GM19193 (cell line): ENCODE results near the gene TRAT1.

Experiments used
- POLR2A ChIP-seq: IDR thresholded peaks from 4 replicates; pipeline ENCODE4 v1.6.1; 2011; ENCODE audit not compliant: insufficient read depth, insufficient read length; ENCODE audit errors: extremely low read depth

The TRAT1 gene

GRCh38 chr3:108838436-108838835, 15.8 kb downstream of the TRAT1 start:
- no peak for TF ChIP-seq POLR2A

- TF ChIP-seq POLR2A: no peak
Observed at GRCh38 chr3:108845709-108846293, 23.2 kb downstream of the TRAT1 start.

GRCh38 chr3:108847187-108847586, 24.6 kb downstream of the TRAT1 start:
- TF ChIP-seq POLR2A: no peak

- TF ChIP-seq POLR2A: no peak
Observed at GRCh38 chr3:108849075-108849474, 26.5 kb downstream of the TRAT1 start.

GRCh38 chr3:108861401-108861800, 38.8 kb downstream of the TRAT1 start:
- TF ChIP-seq POLR2A: no peak

- TF ChIP-seq POLR2A: no peak
Observed at GRCh38 chr3:108862865-108863798, 40.5 kb downstream of the TRAT1 start.

- TF ChIP-seq POLR2A: no peak
Observed at GRCh38 chr3:108863799-108864135, 41.2 kb downstream of the TRAT1 start.

GRCh38 chr3:108877901-108878300, 55.3 kb downstream of the TRAT1 start:
- no peak for TF ChIP-seq POLR2A

GRCh38 chr3:108879915-108880314, 57.3 kb downstream of the TRAT1 start:
- no peak for TF ChIP-seq POLR2A

GRCh38 chr3:108882762-108883161, 60.2 kb downstream of the TRAT1 start:
- no peak for TF ChIP-seq POLR2A

GRCh38 chr3:108883373-108883772, 60.8 kb downstream of the TRAT1 start:
- TF ChIP-seq POLR2A: no peak

- TF ChIP-seq POLR2A: no peak
Observed at GRCh38 chr3:108887121-108887520, 64.5 kb downstream of the TRAT1 start.

GRCh38 chr3:108887777-108888176, 65.2 kb downstream of the TRAT1 start:
- no peak for TF ChIP-seq POLR2A

- TF ChIP-seq POLR2A: no peak
Observed at GRCh38 chr3:108891833-108892232, 69.2 kb downstream of the TRAT1 start.

- TF ChIP-seq POLR2A: no peak
Observed at GRCh38 chr3:108894981-108895380, 72.4 kb downstream of the TRAT1 start.

- no peak for TF ChIP-seq POLR2A
Observed at GRCh38 chr3:108897883-108898282, 75.3 kb downstream of the TRAT1 start.

GRCh38 chr3:108899530-108899929, 76.9 kb downstream of the TRAT1 start:
- no peak for TF ChIP-seq POLR2A
